ENCODE measurements around the gene WASHC2A. TPM values are rescaled to one million over a fixed set of nuclear protein-coding genes. Genes with fewer than 3 reads are reported as not detected.
"Not testable (repeated sequence)": the region's sequence is repeated elsewhere in the genome, so short reads cannot be mapped to it uniquely, and the experiment has no call there.

WASHC2A gene
- total RNA-seq, 3 donors from 2014 or later: 21.3 to 27.9 (median 26.3) TPM

DNA sequence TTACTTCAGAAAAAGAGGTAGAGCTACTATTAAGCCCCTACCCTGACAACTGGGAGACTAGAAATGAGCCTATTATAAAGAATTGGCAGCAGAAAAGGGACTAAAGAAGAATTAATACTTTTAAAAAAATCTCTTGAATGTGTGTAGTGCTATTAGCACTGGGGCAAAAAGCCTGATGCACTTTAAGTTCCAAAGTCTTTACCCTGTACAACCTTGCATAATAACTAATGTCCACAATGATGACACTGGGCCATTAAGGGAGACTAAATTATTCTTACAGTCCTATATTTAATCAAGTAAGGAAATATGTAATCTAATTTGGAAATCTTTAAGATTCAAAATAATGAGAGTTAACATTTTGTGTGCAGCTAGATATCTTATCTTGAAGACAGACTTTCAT is 90.1 kb downstream of the WASHC2A start:
- not testable (repeated sequence) for H3K9me3 Mint-ChIP-seq; H3K36me3 Mint-ChIP-seq (ENCODE audit: insufficient read depth); H3K4me3 Mint-ChIP-seq; H3K4me1 Mint-ChIP-seq (ENCODE audit: low read depth); ATAC-seq; DNase-seq
- peaks cover 13% of the 10 kb centered on the region for H3K27me3 Mint-ChIP-seq (ENCODE audit: low read depth)

DNA sequence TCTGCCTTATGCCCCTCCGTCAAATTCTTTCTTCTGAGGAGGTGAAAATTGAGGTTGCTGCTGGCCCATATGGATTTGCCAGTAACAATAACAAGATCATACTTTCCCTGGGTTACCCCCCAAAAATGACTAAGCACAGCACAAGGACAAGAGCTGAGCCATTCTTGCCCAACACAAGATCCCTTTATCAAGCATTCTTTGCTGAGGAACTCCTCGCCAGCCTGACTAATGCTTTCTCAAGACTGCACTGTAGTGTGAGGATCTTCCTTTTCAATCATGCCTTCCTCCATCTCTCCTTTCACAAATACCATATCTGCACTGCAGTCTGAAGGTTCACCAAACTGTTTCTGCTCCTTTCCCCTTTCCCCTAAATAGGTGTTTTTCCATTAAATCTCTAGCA is 92.1 kb downstream of the WASHC2A start:
- H3K27me3 Mint-ChIP-seq (ENCODE audit: low read depth); H3K4me3 Mint-ChIP-seq; ATAC-seq; H3K9me3 Mint-ChIP-seq; DNase-seq; H3K36me3 Mint-ChIP-seq (ENCODE audit: insufficient read depth); H3K4me1 Mint-ChIP-seq (ENCODE audit: low read depth): not testable (repeated sequence)

DNA sequence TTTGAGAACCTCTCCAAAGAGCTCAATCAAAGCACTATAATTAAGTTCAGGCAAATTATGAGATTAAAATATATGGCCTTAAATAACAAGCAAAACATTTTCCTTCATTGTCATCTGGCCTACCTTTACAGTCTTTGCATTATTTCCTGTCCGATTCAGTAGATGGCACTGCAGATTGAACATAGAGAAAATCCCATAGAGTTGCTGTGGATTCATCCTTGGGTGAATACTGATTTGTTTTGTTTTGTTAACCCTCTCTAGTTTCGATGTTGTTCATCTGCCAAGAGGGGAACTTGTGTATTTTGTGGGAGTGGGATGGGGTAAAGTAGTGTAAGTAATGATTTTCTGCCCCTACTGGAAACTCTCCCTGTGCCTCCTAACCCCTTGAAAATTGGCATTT is 97.3 kb downstream of the WASHC2A start:
- H3K4me1 Mint-ChIP-seq (ENCODE audit: low read depth); H3K27me3 Mint-ChIP-seq (ENCODE audit: low read depth); H3K9me3 Mint-ChIP-seq; DNase-seq; ATAC-seq; H3K36me3 Mint-ChIP-seq (ENCODE audit: insufficient read depth); H3K4me3 Mint-ChIP-seq: not testable (repeated sequence)

DNA sequence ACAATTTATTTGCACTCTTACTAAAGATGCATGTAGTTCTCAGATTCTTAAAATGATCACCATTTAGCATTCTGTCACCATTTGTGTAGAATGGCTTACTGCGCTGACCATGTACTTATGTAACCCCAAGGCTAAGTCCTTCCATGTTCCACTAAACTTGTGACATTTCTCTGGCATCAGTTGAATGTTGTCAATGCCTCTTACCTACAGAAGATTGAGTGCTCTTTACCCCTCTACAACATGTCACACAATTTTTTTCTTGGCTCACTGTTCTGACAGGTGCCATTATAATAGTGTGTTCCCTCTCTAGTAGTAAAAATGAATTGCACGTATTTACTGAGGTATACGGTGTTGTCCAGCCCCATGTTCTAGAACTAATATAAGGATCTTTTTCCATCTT is 100.1 kb downstream of the WASHC2A start:
- H3K4me3 Mint-ChIP-seq; H3K9me3 Mint-ChIP-seq; DNase-seq; H3K36me3 Mint-ChIP-seq (ENCODE audit: insufficient read depth); H3K27me3 Mint-ChIP-seq (ENCODE audit: low read depth); ATAC-seq; H3K4me1 Mint-ChIP-seq (ENCODE audit: low read depth): not testable (repeated sequence)

DNA sequence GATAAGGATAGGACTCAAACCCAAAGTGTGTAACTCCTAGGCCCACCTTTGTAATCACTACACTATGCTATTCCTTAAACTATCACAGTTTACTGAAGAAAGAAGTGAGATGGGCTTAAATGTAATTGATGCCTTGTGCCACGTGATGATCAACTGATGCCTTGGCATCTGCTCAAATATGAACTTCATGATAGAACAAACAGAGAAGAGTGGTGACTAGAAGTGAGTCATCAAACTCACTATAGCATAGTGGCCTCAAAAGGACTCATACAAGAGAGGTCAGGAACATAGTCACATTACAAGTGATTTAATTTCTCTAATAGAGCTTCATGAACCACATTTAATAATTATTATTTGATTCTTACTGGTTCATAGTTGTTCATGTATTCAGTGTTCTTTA is 101.8 kb downstream of the WASHC2A start:
- not testable (repeated sequence) for H3K4me3 Mint-ChIP-seq; H3K27me3 Mint-ChIP-seq (ENCODE audit: low read depth); DNase-seq; H3K4me1 Mint-ChIP-seq (ENCODE audit: low read depth); H3K36me3 Mint-ChIP-seq (ENCODE audit: insufficient read depth); ATAC-seq; H3K9me3 Mint-ChIP-seq

DNA sequence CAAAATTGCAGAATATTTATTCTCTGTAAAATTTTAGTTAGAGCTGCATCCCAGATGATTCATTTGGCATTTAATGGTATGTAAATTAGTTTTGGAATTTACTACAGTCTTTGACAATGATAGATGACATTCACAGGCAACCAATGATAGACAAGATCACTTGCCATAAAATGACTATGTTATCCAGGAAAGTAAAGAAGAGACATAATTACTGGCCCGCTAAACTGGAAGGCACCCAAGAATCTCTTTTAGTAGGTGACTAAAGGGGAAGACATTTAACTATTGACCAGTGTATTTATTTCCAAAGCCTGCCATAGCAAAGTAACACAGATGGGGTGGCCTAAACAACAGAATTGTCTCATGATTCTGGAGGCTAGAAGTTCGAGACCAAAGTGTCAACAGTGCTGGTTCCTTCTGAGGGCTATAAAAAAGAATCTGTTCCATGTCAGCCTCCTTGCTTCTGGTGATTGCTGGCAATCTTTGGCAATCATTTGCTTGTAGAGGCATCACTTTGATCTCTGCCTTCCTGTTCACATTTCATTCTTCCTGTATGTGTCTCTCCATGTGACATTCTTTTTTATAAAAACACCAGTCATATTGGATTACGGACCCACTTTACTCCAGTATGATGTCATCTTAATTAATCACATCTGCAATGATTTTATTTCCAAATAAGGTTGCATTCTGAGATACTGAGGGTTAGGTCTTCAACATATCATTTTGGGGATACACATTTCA is 107.2 kb downstream of the WASHC2A start:
- not testable (repeated sequence) for H3K36me3 Mint-ChIP-seq (ENCODE audit: insufficient read depth); H3K9me3 Mint-ChIP-seq; H3K27me3 Mint-ChIP-seq (ENCODE audit: low read depth); H3K4me1 Mint-ChIP-seq (ENCODE audit: low read depth); H3K4me3 Mint-ChIP-seq; ATAC-seq; DNase-seq

Other genes with a start within 250 kb of the WASHC2A start
- gene PARG, start 125.9 kb upstream of the WASHC2A start, total RNA-seq: 10 to 100 TPM; 28.2 to 29.7 (median 29.1) TPM
- gene TIMM23B, start 125.9 kb upstream of the WASHC2A start, total RNA-seq: 10 to 100 TPM; 31.7 to 38.2 (median 32.2) TPM
- gene AGAP6, start 79.5 kb upstream of the WASHC2A start, total RNA-seq: 10 to 100 TPM; 16.5 to 19.9 (median 17.8) TPM
- 10 to 100 TPM in 1 of 3 donors, 1 to 10 TPM in 2; 5.6 to 10.0 (median 7.7) TPM for gene ASAH2, start 183.6 kb downstream of the WASHC2A start, total RNA-seq